A673 (cell line): Measurements from ENCODE around the gene ASTL.

Experiments
- CTCF ChIP-seq: fragments of 300-800, 200-600 bp; sonication (generic); conservative IDR thresholded peaks from 2 replicates; pipeline ENCODE4 v1.5.1; 2017; ENCODE audit warnings: low read depth, mild to moderate bottlenecking, antibody characterized with exemption, low read length, moderate library complexity, mixed read lengths
- EZH2 ChIP-seq: fragments of 200-600 bp; sonication (generic); IDR thresholded peaks from 2 replicates; pipeline ENCODE4 v1.6.1; 2017; ENCODE audit warnings: borderline replicate concordance, low read depth, mild to moderate bottlenecking, mixed read lengths, antibody characterized with exemption, low read length; ENCODE audit not compliant: poor library complexity, severe bottlenecking

DNA sequence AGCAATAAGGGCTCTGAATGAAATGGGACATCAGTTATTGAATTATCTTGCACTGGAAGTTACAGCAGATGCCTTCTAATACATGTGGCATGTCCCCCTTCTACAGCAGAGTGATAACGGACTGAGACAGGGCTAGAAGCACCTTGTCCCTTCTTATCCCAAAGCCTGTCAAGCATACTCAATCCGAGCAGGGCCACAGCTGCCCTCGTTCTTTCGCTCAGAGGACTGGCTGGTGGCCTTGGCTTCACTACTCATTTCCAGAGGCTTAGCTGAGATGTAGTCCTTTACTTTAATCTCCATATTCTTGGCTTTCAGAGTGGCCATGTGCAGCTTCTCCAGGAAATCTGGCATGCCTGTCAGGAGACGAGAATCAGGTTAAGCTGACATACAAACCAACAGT is 48.3 kb upstream of the ASTL start:
- TF ChIP-seq CTCF (no peak), EZH2 (no peak)
